Measurements from ENCODE around the gene TEN1.

GRCh38 chr17:75959839-75960511 is 19.1 kb upstream of the TEN1 start:
- TF ChIP-seq POLR2A (IDR thresholded peaks at IDR 0.05; ENCODE audit: low read length) (no peak), GATA1 (IDR thresholded peaks at IDR 0.05; ENCODE audit: low read depth, low read length) (no peak)
